Sigmoid colon (tissue), 7 donors: Measurements from ENCODE around the gene AUTS2. TPM values are rescaled to one million over a fixed set of nuclear protein-coding genes. Genes with fewer than 3 reads are reported as not detected.

Experiments used
- DNase-seq: peaks from one replicate; pipeline ENCODE4 v3.0.0-alpha.2; 2019
- H3K27ac ChIP-seq, 4 donors: fragments of 200-600 bp; sonication (generic); one replicate each; pipeline ENCODE4 v1.5.1; 2016 to 2019; ENCODE audit warnings: mild to moderate bottlenecking in 1 of 4
- H3K27me3 ChIP-seq, 3 donors: fragments of 200-600 bp; sonication (generic); one replicate each; pipeline ENCODE4 v1.5.1; 2019; ENCODE audit warnings: mild to moderate bottlenecking in 1 of 3
- H3K36me3 ChIP-seq, 4 donors: fragments of 200-600 bp; sonication (generic); one replicate each; pipeline ENCODE4 v1.5.1; 2016 to 2019
- H3K4me1 ChIP-seq, 4 donors: fragments of 200-600 bp; sonication (generic); one replicate each; pipeline ENCODE4 v1.5.1; 2017 to 2019
- H3K4me3 ChIP-seq, 4 donors: fragments of 200-600 bp; sonication (generic); one replicate each; pipeline ENCODE4 v1.5.1; 2017 to 2019; ENCODE audit warnings: mild to moderate bottlenecking in 2 of 4, moderate library complexity in 1 of 4
- H3K9me3 ChIP-seq, 4 donors: fragments of 200-600 bp in 3 of 4; sonication (generic) in 3 of 4; one replicate each; pipeline versions ENCODE4 v1.5.1 to v1.6.1; 2013 to 2019
- EP300 ChIP-seq, 4 donors: sonication (generic); formaldehyde crosslinking; IDR thresholded peaks; one replicate each; pipeline ENCODE4 v1.6.1; 2017; ENCODE audit warnings: antibody characterized with exemption in 4 of 4
- POLR2A ChIP-seq, 2 donors: fragments of 450-650 bp; IDR thresholded peaks; one replicate each; pipeline ENCODE4 v1.6.1; 2016; ENCODE audit warnings: antibody characterized with exemption in 2 of 2, mild to moderate bottlenecking in 2 of 2, moderate library complexity in 2 of 2
- POLR2AphosphoS5 ChIP-seq, 4 donors: sonication (generic); formaldehyde crosslinking; IDR thresholded peaks; one replicate each; pipeline ENCODE4 v1.6.1; 2017; ENCODE audit warnings: antibody characterized with exemption in 4 of 4
- WGBS, 2 donors: extraction: QIAGEN DNeasy Blood & Tissue Kit; methylation state at CpG; one replicate each; pipeline ENCODE4 v1.1.7; 2013; 5-methylcytosine and 5-hydroxymethylcytosine counted together
- intact Hi-C: fragments of 100-400 bp; cut with DNase I; formaldehyde crosslinking; loops from one replicate; pipeline ENCODE4 v1.15.1; 2023
- polyA plus RNA-seq, 3 donors: library from polyadenylated mRNA; stranded (reverse); fragments of 200-250 nt; gene quantifications; one replicate each; pipeline ENCODE4 v1.2.3, GENCODE V29; 2013
- total RNA-seq, 4 donors: library from RNA; depleted of rRNA; stranded (reverse); fragments of >200 nt; gene quantifications; one replicate each; pipeline ENCODE4 v1.1.0, GENCODE V29; 2016
- TF ChIP-seq, protein P1 (sequence below), 4 experiments: fragments of 450-650 bp in 3 of 4; fragments of 200-600 bp in 1 of 4; IDR thresholded peaks; one replicate each; pipeline ENCODE4 v1.5.1; 2016 to 2019; ENCODE audit warnings: antibody characterized with exemption in 4 of 4, mild to moderate bottlenecking in 3 of 4, moderate library complexity in 2 of 4
- donor health status: healthy with polysubstance abuse.
- donor health status: Bipolar disorder and iron deficiency.
- donor health status: healthy.

The AUTS2 gene
- total and polyA plus RNA-seq, 7 donors = 3.6 to 55.7 (median 25.5) TPM

DNA sequence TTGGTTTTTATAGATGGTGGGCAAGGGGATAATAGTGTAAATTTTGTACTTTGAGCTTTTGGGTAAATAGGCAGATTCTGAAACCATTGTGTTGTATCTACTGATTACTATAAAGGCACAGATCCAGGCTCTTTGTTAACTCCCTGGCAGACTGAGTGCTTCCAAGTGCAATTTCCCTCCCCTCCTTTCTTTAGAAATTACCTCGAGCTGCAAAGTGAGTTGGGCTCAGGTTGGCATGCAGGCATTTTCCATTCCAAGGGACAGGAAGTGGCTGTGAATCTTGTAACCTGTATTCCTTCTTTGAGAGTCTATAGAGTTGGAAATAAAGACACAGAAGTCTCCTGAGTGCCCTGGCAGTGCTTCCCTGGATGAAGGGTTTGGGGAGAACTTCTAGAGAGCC is 1039.5 kb downstream of the AUTS2 start:
- H3K36me3 ChIP-seq = no peaks in the 10 kb centered on the region
- DNase-seq = no peak
- intact Hi-C loops = no loop called here
- no peak overlapping the region for H3K27ac ChIP-seq
- no peaks in the 10 kb centered on the region for H3K9me3 ChIP-seq
- TF ChIP-seq EP300 (IDR thresholded peaks at IDR 0.05) (no peak), POLR2A (IDR thresholded peaks at IDR 0.05) (no peak)
- TF ChIP-seq, protein P1, sequence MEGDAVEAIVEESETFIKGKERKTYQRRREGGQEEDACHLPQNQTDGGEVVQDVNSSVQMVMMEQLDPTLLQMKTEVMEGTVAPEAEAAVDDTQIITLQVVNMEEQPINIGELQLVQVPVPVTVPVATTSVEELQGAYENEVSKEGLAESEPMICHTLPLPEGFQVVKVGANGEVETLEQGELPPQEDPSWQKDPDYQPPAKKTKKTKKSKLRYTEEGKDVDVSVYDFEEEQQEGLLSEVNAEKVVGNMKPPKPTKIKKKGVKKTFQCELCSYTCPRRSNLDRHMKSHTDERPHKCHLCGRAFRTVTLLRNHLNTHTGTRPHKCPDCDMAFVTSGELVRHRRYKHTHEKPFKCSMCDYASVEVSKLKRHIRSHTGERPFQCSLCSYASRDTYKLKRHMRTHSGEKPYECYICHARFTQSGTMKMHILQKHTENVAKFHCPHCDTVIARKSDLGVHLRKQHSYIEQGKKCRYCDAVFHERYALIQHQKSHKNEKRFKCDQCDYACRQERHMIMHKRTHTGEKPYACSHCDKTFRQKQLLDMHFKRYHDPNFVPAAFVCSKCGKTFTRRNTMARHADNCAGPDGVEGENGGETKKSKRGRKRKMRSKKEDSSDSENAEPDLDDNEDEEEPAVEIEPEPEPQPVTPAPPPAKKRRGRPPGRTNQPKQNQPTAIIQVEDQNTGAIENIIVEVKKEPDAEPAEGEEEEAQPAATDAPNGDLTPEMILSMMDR (IDR thresholded peaks at IDR 0.05) = no peak
- no peaks in the 10 kb centered on the region for H3K27me3 ChIP-seq
- H3K4me3 ChIP-seq = no peak overlapping the region
- 10 to 41% methylated on average over 1 of the region's 1 CpG for WGBS, 2 donors
- peaks cover 0 to 9% (median 0%) of the 10 kb centered on the region in 4 donors for H3K4me1 ChIP-seq

DNA sequence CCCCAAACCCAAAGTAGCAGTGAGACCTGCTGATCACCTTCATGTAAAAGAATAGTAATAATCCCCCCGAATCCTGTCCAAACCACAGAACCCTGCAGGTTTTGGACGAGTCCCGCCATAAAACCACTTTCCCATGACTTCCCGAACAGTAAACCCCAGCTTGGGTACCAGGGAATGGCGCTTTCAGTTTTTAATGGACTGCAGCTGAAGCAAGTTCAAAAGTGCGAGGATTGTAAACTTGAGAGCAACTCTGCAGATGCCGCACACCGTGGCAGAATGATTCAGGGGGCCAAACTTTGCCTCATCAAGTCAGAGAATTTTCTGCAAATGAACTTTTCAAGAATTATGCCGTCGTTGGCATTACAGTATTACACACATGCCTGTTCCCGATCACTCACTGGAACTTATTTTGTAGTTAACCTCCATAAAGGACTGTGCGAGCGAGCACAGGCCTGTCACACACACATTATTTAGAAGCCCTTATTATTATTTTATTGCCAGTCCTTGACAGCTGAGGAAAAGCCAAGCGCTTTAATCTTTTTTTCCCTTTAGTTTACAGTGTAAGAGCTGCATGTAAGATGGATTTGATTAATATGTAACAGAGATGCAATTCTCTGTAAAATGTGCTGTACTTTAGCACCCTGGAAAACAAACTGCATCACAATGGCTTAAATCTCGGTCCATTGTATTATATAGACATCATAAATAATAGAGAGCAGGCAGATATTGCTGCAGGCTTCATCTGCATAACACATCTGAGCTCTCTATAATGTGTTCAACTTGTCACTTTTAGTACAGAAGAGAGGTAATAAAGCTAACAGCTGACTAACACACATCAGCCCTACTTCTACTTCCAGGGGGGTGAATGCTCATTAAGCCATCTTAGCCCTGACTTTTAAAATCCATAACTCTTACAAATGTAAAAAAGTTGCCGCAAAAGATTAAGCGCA is 1040.2 kb downstream of the AUTS2 start:
- WGBS, 2 donors = 18 to 62% methylated on average over 17 of the region's 17 CpGs
- no peaks in the 10 kb centered on the region for H3K9me3 ChIP-seq
- no peak overlapping the region for H3K27ac ChIP-seq
- no peak overlapping the region for H3K4me3 ChIP-seq
- no peaks in the 10 kb centered on the region for H3K36me3 ChIP-seq
- intact Hi-C loops = no loop called here
- H3K27me3 ChIP-seq = no peaks in the 10 kb centered on the region
- no peak for DNase-seq
- peaks cover 0 to 9% (median 0%) of the 10 kb centered on the region in 4 donors for H3K4me1 ChIP-seq
- TF ChIP-seq POLR2A (IDR thresholded peaks at IDR 0.05) (no peak), EP300 (IDR thresholded peaks at IDR 0.05) (no peak), POLR2AphosphoS5 (IDR thresholded peaks at IDR 0.05) (no peak)
- TF ChIP-seq, protein P1 (IDR thresholded peaks at IDR 0.05) = no peak

DNA sequence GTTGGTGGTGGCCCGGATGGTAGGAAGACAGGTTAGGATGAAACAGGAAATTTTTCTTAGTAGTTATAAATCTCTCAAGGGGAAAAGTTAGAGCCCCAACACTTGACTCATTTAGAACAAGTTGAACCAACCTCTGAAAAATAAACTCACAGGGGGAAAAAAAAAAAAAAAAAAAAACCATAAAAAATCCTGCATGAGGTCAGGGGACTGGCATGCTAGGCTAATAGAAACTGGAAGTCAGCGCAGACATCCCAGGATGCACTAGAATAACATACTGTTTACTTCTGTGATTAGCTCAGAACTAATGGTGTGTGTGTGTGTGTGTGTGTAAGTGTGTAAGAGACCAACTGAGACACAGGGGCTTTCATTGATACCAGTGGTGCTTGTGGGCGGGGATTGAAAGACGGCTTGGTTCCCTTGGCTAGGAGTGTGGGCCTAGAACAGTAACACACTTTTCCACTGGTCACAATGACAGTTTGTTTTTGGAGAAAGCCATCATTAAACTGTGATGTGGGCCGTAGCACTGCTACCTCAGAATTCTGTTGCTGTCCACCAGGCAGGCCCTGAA is 1042.1 kb downstream of the AUTS2 start:
- Histone ChIP-seq H3K36me3 (no peaks in the 10 kb centered on the region), H3K27ac (no peak overlapping the region), H3K4me1 (peaks cover 0 to 9% (median 0%) of the 10 kb centered on the region in 4 donors), H3K9me3 (no peaks in the 10 kb centered on the region), H3K27me3 (no peaks in the 10 kb centered on the region), H3K4me3 (no peak overlapping the region)
- DNase-seq = no peak
- intact Hi-C loops = no loop called here
- TF ChIP-seq POLR2AphosphoS5 (IDR thresholded peaks at IDR 0.05) = no peak
- TF ChIP-seq, protein P1 (IDR thresholded peaks at IDR 0.05) = no peak
- TF ChIP-seq EP300 (IDR thresholded peaks at IDR 0.05) = no peak
- TF ChIP-seq POLR2A (IDR thresholded peaks at IDR 0.05) = no peak
- WGBS, 2 donors = 89 to 92% methylated on average over 5 of the region's 5 CpGs

DNA sequence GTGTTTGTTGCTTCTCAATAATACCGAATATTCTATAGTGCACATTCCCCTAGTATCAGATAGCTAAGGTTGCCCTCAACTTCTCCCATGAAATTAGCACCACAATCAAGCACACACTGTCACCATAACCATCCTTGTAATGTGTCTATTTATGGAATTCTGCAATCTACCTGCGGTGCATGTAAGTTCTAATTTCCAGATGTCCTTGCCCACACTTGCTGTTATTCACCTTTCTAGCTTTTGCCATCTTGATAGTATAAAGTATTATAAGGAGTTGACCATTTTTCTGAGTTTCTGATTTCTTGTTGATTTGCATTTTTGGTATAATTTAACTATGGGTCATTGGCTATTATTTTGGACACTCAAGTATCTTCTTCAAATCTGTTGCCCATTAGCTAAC is 1043.6 kb downstream of the AUTS2 start:
- WGBS, 2 donors = 92 to 96% methylated on average over 2 of the region's 2 CpGs
- Histone ChIP-seq H3K4me3 (no peak overlapping the region), H3K27ac (no peak overlapping the region), H3K27me3 (no peaks in the 10 kb centered on the region), H3K4me1 (peaks cover 0 to 9% (median 0%) of the 10 kb centered on the region in 4 donors), H3K9me3 (no peaks in the 10 kb centered on the region), H3K36me3 (no peaks in the 10 kb centered on the region)
- intact Hi-C loops = no loop called here
- TF ChIP-seq, protein P1 (IDR thresholded peaks at IDR 0.05) = no peak
- TF ChIP-seq EP300 (IDR thresholded peaks at IDR 0.05) (no peak), POLR2AphosphoS5 (IDR thresholded peaks at IDR 0.05) (no peak), POLR2A (IDR thresholded peaks at IDR 0.05) (no peak)
- DNase-seq = no peak
